NCI-H1092 treated with DMSO at 0.1 percent for 48 hours (cell line): ENCODE data around the gene GPX4.

ENCODE experiments used
- DNase-seq: peaks from one replicate; lab custom pipeline; 2025; lab: John Stamatoyannopoulos, UW

Gene GPX4

DNA sequence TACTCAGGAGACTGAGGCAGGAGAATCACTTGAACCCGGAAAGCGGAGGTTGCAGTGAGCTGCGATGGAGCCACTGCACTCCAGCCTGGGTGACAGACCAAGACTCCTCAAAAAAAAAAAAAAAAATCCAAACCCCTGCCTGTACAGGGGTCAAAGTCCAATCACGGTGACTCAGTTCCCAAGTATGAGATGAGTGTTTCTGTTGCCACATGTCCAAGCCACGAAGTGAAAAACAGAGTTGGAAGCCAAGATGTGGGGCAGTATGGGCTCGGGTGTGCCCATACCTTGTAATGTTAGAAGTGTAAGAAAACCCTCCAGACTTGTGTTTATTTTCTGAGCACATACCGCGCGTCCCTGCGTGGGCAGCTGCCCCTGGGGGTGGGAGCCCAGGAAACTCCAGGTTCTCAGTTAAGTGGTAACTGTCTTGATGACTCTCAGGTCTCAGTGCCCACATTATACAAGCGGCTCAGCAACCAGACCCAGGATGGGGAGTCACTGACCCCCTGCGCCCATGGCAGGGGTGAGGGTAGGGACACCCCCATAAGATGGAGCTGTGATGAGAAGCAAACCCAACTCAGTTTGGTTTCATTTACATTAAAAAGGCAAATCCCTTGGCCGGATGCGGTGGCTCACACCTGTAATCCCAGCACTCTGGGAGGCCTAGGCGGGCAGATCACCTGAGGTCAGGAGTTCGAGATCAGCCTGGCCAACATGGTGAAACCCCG lies 1.2 kb upstream of the GPX4 start:
- no peak for DNase-seq

DNA sequence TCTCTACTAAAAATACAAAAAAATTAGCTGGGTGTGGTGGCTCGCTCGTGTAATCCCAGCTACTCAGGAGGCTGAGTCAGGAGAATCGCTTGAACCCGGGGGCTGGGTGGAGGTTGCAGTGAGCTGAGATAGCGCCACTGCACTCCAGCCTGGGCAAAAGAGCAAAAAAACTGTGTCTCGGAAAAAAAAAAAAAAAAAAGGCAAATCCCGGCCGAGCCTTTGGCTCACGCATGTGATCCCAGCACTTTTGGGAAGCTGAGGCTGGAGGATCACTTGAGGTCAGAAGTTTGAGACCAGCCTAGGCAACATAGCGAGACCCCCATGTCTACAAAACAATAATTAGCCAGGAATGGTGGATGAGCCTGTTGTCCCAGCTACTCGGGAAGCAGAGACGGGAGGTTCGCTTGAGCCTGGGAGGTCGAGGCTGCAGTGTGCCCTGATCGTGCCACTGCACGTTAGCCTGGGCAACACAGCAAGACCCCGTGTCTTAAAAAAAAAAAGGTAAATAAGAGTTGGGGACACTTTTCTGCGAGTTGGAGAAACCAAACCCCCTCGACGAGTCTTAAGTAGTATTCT lies 574 bp upstream of the GPX4 start:
- DNase-seq: no peak

DNA sequence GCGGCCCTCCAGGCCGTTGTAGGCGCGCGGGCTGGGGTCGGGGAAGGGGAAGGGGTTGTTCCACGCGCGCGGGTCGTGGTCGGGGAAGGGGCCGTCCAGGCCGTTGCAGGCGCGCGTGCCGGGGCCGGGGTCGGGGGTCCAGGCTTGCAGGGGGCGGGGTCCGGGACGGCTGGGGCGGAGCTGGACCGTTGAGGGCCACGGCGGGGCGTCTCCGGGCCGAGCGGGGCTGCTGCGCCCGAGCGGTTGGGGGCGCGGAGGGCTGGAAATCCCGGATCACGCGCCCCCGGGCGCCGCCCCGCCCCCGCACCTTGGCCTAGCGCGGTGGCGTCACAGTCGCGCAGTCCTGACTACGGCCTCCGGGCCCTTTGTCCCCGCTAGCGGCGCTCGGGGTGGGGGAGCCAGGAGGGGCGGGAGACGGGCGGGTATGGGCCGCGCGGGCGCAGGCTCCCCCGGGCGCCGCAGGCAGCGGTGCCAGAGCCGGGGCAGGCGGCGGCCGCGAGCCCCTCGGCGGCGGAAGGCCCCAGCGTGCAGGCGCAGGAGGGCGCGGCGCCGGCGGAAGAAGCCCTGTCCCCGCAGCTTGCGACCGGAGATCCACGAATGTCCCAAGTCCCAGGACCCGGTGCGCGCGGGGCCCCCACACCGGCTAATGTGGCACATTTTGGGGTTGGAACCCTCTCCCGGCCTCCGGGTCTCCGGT lies 665 bp downstream of the GPX4 start:
- DNase-seq: peak; percentile 58

DNA sequence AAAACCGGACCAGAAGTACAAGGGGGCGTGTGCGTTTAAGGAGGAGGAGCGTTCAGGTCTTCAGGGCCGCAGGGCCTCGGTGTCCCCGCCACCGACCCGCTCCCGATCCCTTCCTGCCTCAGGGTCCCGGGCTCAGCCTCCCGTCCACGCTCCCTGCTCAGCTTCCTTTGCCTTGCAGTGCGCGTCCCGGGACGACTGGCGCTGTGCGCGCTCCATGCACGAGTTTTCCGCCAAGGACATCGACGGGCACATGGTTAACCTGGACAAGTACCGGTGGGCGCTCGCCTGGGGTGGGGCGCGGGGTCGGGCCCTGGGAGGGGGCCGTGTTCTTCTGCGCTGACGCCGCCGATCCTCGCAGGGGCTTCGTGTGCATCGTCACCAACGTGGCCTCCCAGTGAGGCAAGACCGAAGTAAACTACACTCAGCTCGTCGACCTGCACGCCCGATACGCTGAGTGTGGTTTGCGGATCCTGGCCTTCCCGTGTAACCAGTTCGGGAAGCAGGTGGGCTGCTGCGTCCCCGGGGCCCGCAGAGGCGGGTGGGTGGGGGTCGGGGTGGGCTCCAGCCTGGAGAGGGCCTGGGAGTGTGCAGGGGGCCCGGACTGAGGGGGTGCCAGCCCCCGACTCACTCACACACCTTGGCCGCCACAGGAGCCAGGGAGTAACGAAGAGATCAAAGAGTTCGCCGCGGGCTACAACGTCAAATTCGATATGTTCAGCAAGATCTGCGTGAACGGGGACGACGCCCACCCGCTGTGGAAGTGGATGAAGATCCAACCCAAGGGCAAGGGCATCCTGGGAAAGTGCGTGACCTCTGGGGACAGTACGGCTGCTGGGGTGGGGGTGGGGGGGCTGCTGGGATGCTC lies 1.4 kb downstream of the GPX4 start:
- DNase-seq: no peak

DNA sequence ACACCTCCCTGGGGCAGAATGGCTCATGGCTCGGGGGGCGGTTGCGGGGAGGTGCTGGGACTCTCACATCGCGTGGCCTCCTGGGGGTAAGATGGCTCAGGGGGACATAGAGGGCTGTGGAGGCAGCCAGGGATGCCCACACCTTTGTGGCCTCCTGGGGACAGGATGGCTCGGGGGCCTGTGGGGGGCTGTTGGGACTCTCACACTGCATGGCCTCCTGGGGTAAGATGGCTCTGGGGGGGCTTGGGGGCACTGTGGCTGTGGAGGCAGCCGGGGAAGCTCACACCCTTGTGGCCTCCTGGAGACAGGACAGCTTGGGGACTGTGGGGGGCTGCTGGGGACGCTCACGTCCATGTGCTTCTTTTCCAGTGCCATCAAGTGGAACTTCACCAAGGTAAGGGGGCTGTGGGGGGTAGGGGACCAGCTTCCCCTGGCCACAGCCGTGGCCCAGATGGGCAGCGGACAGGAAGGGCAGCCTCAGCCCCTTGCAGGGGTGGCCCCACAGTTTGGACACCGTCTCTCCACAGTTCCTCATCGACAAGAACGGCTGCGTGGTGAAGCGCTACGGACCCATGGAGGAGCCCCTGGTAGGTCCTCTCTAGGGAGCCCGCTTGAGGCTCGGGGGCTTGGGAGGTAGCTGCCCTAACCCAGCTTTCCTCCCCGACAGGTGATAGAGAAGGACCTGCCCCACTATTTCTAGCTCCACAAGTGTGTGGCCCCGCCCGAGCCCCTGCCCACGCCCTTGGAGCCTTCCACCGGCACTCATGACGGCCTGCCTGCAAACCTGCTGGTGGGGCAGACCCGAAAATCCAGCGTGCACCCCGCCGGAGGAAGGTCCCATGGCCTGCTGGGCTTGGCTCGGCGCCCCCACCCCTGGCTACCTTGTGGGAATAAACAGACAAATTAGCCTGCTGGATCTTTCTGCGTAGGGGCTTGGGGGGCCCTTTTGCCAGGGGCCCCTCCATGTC lies 2.4 kb downstream of the GPX4 start:
- DNase-seq: no peak

DNA sequence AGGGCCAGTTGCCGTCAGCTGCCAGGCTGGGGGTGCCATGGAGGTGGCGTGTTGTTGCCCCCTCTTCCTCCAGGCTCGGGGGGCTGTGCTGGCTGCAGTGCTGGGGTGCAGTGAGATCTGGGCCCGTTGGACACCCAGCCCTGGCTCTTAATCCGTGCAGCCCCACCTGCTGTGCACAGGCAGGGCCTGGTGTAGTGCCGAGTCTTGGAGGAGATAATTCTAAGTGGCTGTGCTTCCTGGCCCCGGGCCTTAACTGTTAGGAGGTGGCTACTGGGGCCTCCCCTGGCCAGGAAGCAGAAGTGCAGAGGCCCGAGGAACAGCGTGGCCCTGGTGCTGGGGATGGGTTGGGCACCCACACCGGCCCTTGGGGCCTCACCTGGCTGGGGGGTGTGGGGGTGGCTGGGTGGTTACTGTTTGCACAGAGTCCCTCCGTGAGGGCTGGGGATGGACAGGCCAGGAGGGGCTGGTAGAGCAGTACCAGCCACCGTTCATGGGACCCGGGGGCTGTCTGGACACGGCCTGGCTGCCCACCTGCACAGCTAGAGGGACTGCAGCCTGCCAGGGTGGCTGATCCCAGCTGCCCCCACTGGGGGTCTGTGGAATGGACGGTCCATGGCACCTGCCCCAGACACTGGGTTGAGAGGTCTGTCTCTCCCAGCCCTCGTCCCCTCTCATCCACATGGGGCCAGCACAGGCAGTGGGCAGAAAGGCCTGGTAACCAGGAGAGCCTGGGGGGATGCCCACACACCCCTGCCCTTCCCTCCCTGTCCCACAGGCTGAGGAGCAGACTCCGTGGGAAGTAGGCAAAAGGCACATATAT lies 3.3 kb downstream of the GPX4 start:
- no peak for DNase-seq

DNA sequence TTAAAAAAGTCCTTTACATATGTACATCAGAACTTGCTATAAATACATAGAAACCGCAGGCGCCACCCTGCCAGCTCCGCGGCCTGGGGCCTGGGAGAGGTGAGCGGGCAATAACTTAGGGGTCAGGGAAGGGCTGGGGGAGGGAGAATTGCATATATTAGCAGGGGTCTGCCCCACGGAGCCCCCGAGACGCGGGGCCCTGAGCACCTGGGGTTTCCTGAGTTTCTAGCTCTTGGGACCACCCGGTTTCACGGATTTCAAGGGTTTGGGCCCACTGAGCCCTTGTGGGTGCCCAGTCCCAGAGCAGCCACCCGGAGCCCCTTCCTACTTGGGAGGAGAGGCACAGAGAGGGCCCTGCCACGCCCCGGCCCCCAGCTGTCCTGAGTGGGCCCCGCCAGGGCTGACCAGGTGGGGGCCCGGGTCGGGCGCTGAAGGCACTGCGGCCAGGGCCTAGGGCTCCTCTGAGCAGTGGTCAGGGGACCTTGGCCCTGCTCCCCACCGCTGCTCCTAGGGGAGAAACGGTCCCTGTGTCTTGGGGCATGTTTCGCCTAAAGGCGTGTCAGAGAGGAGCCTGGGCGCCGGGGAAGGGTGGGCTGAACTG lies 4.0 kb downstream of the GPX4 start:
- no peak for DNase-seq

DNA sequence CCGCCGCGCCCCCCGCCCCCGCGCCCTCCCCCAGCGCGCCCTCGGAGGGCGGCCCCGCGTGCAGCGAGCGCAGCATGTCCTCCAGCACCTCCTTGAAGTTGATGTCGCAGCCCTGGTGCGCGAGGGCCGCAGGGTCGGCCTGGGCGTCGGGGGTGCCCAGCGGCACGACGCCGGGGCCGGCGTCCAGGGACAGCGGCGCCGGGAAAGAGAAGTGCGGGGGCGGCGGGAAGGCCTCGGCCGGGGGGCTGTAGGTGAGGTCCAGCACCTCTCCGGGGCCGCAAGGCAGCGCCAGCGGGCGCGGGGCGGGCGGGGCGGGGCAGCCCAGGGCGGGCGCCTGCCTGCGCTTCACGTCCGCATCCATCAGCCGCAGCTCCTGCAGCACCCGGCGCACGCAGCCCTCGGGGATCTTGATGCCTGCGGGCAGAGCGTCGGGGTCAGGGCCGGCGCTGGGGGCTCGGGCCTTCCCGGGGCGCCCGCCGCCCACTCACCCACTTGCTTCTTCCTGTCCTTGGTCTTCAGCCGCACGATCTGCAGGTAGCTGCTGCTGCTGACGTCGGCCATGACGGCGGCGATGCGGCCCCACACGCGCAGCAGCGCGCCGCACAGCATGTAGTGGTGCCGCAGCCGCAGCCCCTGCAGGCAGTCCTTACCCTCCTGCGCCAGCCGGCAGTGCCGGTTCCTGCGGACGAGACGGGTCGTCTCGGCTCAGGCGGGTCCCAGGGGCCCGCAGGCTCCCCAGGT lies 4.7 kb downstream of the GPX4 start:
- no peak for DNase-seq

DNA sequence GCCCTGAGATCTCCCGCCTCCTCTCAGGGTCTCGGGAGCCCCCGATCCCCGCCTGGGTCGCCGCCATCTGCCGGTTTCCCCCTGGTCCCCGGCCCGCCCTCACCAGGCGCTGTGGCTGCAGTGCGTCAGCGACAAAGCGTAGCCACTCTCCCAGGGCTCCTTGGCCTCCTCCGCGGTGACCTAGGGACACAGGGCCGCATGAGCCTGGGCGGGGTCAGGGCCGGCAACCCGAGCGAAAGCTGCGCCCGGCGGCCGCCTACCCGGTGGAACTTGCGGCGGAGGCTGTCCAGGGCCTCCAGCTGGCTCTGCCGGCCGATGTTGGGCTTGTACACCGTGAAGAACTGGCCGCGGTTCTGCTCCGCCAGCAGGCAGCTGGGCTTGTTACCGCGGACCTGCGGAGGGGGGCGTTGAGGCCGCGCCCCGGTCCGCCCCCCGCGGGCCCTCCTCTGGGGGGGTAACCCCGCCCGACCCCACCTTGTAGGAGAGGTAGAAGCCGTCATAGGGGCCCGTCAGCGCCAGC lies 5.3 kb downstream of the GPX4 start:
- no peak for DNase-seq

DNA sequence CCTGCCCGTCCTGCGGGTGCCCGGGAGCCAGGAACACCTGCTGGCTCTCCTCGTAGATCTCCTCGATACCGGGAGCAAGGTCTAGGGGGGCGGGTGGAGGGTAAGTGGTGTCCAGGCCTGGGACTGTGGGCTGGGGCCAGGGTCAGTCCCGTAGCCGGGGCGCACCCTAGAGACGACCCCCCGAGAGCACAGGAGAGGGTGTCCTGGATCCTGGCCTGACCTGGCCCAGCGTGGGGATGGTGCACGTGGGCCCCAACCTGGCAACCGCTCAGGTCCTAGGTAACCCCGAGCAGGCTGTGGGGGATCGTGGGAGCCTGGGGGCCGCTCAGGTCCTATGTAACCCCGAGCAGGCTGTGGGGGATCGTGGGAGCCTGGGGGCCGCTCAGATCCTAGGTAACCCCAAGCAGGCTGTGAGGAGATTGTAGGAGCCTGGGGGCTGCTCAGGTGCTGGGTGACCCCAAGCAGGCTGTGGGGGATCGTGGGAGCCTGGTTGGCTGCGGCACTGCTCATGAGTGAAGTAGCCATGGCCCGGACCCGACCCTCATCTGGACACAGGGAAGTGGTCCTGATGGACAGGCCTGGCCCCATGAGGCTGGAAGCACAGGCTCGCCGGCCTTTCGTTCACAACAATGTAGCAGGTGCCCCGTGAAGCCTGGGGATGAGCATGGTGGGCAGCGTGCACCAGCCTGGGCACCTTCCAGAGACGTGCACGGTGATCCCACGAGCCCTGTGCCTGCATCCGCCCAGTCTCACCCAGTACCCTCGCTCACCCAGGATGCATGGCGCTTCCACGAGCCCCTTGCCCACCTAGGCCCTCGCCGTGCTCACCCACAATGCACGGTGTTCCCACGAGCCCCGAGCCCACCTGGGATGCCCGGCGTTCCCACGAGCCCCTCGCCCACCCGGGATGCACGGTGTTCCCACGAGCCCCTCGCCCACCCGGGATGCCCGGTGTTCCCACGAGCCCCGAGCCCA lies 6.2 kb downstream of the GPX4 start:
- no peak for DNase-seq

DNA sequence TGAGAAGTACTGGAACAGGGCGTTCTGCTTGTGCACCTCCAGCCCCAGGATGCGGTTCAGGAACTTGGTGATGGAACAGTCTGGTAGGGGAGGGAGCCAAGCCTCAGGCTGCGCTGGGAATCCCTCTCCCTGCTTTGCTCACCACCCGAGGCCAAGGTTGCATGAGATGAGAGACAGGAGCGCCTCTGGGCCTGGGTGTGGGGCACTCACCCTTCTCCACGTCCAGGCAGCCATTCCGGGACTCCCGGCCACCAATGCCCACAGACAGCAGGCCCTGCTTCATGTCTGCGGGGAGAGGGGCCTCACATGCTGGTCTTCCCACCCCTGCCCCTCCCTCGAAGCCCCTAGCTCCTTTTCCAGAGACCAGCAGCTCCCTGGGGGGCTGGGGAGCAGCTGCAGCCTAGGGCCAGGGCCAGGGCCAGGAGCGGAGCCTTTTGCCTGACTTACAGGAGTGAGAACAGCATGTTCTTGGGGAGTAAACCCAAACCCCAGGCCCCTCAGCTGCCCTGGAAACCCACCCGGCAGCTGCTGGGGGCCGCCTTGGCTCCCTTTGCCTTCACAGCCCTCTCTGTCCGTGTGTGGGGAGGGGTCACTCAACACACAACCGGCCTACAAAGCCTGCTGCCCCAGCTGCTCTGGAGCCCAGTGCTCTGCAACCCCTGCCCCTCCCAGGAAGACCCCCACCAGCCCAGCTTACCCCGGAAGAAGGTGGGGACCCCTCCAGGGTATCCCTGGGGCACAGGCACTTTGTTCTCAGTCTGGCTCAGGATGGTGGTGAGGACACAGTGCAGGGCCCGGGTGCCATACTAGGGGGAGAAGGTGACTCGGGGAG lies 7.2 kb downstream of the GPX4 start:
- no peak for DNase-seq

DNA sequence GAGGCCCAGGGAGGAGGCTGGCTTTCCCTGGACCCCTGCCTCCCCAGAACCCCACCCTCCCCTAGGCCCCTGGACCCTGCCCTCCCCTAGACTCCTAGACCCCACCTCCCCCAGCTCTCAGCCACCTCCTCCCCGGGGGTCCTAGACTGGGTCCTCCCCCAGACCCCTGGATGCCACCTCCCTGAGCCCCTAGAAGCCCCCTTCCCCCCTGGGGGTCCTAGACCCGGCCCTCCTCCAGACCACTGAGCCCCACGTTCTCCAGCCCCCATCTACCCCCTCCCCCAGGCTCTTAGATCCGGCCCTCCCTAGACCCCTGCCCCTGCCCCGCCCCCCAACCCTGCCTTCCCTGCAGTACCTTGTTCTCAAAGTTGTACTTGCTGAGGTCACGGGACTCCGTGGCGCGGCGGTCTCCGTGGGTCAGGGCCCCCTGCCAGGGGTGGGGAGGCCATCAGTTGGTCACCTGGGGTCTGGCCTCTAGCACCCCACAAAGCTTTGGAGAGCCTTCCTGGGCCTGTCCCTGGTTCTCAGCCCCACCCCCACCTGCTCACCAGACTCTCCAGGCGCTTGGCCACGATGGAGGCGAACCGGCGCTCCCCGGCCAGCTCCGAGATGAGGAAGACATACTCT lies 8.0 kb downstream of the GPX4 start:
- no peak for DNase-seq

DNA sequence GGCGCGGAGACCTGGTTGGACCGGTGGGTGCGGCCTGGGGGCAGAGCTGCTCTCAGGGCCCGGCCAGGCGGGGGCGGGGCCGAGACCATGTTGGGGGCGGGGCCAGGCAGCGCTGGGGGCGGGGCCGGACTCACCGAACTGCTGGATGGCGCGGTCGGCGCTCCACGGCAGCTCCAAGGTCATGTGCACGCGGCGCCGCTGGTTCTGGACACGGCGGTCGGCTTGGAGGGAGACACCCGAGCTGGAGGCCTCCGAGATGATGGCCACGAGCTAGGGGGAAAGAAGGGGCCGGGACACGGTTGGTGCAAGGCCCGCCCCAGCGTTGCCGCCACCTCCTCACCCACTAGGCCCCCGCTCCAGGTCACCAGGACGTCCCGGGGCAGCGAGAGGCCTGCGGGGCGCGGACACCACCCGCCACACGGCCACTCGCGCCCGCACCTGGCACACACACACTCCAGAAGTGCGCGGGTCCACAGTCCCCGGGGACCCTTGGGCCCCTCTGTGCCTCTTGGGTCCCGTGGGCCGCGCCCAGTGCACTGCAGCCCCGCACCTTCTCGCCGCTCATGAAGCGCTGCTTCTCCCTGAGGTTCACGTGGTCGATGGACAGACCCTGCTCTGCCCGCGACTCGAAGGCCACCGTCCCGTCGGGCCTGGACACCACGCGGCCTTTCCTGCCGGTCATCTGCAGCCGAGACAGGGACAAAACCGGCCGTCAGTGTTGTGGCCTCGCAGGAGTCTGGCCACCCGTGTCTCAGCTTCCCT lies 8.7 kb downstream of the GPX4 start:
- no peak for DNase-seq

DNA sequence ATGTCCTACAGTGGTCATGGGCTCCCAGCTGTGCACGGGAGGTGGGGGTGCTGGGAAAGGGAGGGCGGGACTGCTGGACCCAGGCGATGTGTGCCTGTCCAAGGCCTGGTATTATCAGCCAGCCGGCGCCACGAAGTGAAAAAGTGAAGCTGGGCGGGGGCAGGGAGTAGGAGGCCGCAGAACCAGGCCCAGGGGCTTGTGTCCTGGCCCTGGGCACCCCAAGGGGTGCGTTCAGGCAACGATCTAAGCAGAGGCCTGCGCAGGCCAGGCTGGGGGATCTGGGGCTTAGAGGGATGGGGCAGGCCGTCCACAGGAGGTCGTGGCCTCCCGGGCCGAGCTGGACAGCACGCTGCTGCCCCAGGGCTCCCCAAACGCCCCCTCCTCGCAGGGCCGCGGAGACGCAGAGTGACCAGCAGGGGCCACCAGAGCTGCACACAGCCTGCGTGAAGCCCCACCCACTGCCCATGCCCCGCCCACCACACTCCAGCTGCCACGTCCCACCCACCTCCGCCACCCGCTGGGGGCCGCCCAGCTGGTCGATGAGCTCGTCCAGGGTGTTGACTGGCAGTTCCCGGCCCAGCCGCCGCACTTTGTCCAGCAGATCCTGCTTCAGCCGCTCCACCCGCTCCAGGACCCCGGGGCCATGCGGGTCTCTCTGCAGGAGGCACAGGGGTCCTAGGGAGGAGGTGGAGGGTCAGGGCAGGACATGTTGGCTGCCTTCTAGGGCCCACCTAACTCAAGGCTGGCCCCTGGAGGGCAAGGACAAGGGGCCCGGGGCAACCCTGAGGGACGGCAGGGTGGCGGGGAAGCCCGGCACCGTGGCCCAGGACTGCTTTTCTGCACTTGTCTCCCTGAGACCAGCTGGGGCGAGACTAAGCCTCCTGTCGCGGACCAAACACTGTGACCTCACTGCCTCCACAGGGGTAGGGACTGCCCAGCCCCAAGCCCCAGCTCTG lies 9.5 kb downstream of the GPX4 start:
- no peak for DNase-seq
